Upper lobe of left lung (tissue), 4 donors: ENCODE measurements around the gene SH3GL3.

ENCODE experiments used
- CTCF ChIP-seq, 6 experiments: fragments of 450-650 bp in 4 of 6; fragments of 200-600 bp in 2 of 6; sonication (generic) in 2 of 6; IDR thresholded peaks; one replicate each; pipeline ENCODE4 v1.5.1; 2016 to 2019; ENCODE audit warnings: antibody characterized with exemption in 6 of 6
- EP300 ChIP-seq, 4 donors: sonication (generic); formaldehyde crosslinking; IDR thresholded peaks; one replicate each; pipeline ENCODE4 v1.5.1; 2017; ENCODE audit warnings: antibody characterized with exemption in 4 of 4, control low read depth in 2 of 4
- POLR2AphosphoS5 ChIP-seq, 2 donors: sonication (generic); formaldehyde crosslinking; IDR thresholded peaks; one replicate each; pipeline ENCODE4 v1.5.1; 2017; ENCODE audit warnings: antibody characterized with exemption in 2 of 2

DNA sequence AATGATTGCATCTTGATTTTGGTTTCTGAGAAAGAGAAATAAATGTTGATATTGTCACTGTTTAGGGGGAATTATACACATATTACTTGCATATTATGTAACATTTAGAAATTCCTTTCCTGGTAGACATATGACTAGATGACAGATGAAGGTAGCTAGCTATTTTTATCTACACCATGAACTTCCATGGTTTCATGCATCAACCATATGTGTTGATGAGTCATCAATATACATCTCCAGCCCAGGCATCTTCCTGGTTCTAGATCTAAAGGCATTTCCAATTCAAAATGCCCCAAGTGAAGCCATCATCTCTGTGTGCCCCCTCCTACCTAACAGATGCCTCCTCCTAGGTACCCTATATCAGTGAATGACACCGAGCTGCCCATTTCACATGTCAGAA is 197.3 kb downstream of the SH3GL3 start:
- TF ChIP-seq CTCF (IDR thresholded peaks at IDR 0.05) (no peak), POLR2AphosphoS5 (IDR thresholded peaks at IDR 0.05) (no peak), EP300 (IDR thresholded peaks at IDR 0.05) (no peak)
